ENCODE results near the gene RRBP1.

Gene RRBP1

GRCh38 chr20:17617868-17618672 is 64.0 kb downstream of the RRBP1 start:
- no peak for TF ChIP-seq TAF1 (IDR thresholded peaks at IDR 0.05; ENCODE audit: borderline replicate concordance, insufficient read depth, low read length)
- no peak for TF ChIP-seq SIN3A (IDR thresholded peaks at IDR 0.05; ENCODE audit: borderline replicate concordance, insufficient read depth, low read length)
- no peak for TF ChIP-seq FOXP2 (optimal IDR thresholded peaks at IDR 0.05; ENCODE audit: borderline replicate concordance, extremely low read depth, extremely low read length, insufficient read depth)
- TF ChIP-seq, protein P1, sequence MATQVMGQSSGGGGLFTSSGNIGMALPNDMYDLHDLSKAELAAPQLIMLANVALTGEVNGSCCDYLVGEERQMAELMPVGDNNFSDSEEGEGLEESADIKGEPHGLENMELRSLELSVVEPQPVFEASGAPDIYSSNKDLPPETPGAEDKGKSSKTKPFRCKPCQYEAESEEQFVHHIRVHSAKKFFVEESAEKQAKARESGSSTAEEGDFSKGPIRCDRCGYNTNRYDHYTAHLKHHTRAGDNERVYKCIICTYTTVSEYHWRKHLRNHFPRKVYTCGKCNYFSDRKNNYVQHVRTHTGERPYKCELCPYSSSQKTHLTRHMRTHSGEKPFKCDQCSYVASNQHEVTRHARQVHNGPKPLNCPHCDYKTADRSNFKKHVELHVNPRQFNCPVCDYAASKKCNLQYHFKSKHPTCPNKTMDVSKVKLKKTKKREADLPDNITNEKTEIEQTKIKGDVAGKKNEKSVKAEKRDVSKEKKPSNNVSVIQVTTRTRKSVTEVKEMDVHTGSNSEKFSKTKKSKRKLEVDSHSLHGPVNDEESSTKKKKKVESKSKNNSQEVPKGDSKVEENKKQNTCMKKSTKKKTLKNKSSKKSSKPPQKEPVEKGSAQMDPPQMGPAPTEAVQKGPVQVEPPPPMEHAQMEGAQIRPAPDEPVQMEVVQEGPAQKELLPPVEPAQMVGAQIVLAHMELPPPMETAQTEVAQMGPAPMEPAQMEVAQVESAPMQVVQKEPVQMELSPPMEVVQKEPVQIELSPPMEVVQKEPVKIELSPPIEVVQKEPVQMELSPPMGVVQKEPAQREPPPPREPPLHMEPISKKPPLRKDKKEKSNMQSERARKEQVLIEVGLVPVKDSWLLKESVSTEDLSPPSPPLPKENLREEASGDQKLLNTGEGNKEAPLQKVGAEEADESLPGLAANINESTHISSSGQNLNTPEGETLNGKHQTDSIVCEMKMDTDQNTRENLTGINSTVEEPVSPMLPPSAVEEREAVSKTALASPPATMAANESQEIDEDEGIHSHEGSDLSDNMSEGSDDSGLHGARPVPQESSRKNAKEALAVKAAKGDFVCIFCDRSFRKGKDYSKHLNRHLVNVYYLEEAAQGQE (IDR thresholded peaks at IDR 0.05; ENCODE audit: insufficient read depth in 1 of 2, low read depth in 2 of 2, low read length in 2 of 2) = no peak
- no peak for TF ChIP-seq POLR2AphosphoS5 (IDR thresholded peaks at IDR 0.05; ENCODE audit: low read depth, low read length)

GRCh38 chr20:17617212-17617867 is 64.7 kb downstream of the RRBP1 start:
- TF ChIP-seq, protein P1 (IDR thresholded peaks at IDR 0.05; ENCODE audit: insufficient read depth in 1 of 2, low read depth in 2 of 2, low read length in 2 of 2) = no peak
- TF ChIP-seq FOXP2 (optimal IDR thresholded peaks at IDR 0.05; ENCODE audit: borderline replicate concordance, extremely low read depth, extremely low read length, insufficient read depth) = no peak
- TF ChIP-seq SIN3A (IDR thresholded peaks at IDR 0.05; ENCODE audit: borderline replicate concordance, insufficient read depth, low read length) = no peak
- no peak for TF ChIP-seq POLR2AphosphoS5 (IDR thresholded peaks at IDR 0.05; ENCODE audit: low read depth, low read length)
- TF ChIP-seq TAF1 (IDR thresholded peaks at IDR 0.05; ENCODE audit: borderline replicate concordance, insufficient read depth, low read length) = no peak

- no peak for TF ChIP-seq FOXP2 (optimal IDR thresholded peaks at IDR 0.05; ENCODE audit: borderline replicate concordance, extremely low read depth, extremely low read length, insufficient read depth)
- no peak for TF ChIP-seq SIN3A (IDR thresholded peaks at IDR 0.05; ENCODE audit: borderline replicate concordance, insufficient read depth, low read length)
- no peak for TF ChIP-seq POLR2AphosphoS5 (IDR thresholded peaks at IDR 0.05; ENCODE audit: low read depth, low read length)
- TF ChIP-seq TAF1 (IDR thresholded peaks at IDR 0.05; ENCODE audit: borderline replicate concordance, insufficient read depth, low read length) = no peak
- TF ChIP-seq, protein P1 (IDR thresholded peaks at IDR 0.05; ENCODE audit: insufficient read depth in 1 of 2, low read depth in 2 of 2, low read length in 2 of 2) = no peak
Observed at GRCh38 chr20:17616480-17617211, 65.4 kb downstream of the RRBP1 start.

DNA sequence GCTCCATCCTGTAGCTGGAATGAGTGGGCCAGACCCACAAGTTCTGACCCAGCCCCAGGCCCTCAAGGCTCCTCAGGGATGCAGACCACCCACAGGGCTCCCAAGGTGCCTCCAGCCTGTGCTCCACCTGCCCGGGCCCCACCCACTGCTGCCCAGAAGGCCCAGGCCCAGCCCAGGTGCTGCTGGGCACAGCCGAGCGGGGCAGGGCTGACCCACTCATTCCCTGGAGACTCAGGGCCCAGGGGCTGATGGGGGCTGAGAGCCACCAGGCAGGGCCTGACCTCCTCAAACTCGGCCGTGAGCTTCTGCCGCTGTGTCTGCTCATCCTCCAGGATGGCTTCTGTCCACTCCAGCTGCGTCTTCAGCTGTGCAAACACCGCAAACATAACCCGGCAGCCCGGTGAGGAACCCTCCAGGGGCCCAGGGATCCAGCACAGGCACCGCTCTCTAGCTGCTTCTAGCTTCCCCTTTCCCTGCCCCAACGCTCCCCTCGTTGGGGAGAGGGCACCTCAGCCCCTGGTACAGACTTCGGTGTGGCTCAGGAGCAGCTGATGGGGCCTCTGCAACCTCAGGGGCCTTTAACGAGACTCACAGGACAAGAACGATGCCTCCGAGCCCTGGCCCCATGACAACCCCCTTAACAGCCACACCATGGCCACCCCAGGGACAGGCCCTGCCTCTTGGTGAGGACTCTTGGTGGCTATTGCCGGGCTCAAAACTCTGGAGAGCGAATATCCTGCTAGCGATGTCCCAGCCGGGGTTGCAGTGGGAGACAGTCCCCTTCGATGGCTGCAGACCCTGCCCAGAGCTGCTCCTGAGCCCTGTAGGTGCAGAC is 66.2 kb downstream of the RRBP1 start:
- TF ChIP-seq SIN3A (IDR thresholded peaks at IDR 0.05; ENCODE audit: borderline replicate concordance, insufficient read depth, low read length) (no peak), FOXP2 (optimal IDR thresholded peaks at IDR 0.05; ENCODE audit: borderline replicate concordance, extremely low read depth, extremely low read length, insufficient read depth) (no peak), POLR2AphosphoS5 (IDR thresholded peaks at IDR 0.05; ENCODE audit: low read depth, low read length) (no peak), TAF1 (IDR thresholded peaks at IDR 0.05; ENCODE audit: borderline replicate concordance, insufficient read depth, low read length) (no peak)
- TF ChIP-seq, protein P1 (IDR thresholded peaks at IDR 0.05; ENCODE audit: insufficient read depth in 1 of 2, low read depth in 2 of 2, low read length in 2 of 2) = no peak
